Glutamatergic neuron (in vitro differentiated cells): ENCODE measurements around the gene TPI1. TPM values are rescaled to one million over a fixed set of nuclear protein-coding genes. Genes with fewer than 3 reads are reported as not detected.

Experiments
- DNase-seq: peaks from one replicate; pipeline ENCODE4 v3.0.0; 2022
- H3K27ac Mint-ChIP-seq: one replicate; pipeline ENCODE4 v1.8.0; 2020; ENCODE audit warnings: mild to moderate bottlenecking, mixed read lengths, inconsistent platforms; ENCODE audit not compliant: unreplicated experiment
- H3K27me3 Mint-ChIP-seq: one replicate; pipeline ENCODE4 v1.8.0; 2020; ENCODE audit warnings: mild to moderate bottlenecking, moderate library complexity, mixed read lengths, inconsistent platforms; ENCODE audit not compliant: unreplicated experiment
- H3K36me3 Mint-ChIP-seq: one replicate; pipeline ENCODE4 v1.8.0; 2020; ENCODE audit warnings: mild to moderate bottlenecking, mixed read lengths, inconsistent platforms; ENCODE audit not compliant: unreplicated experiment
- H3K4me1 Mint-ChIP-seq: one replicate; pipeline ENCODE4 v1.8.0; 2020; ENCODE audit warnings: mild to moderate bottlenecking, low read depth, mixed read lengths, inconsistent platforms; ENCODE audit not compliant: unreplicated experiment
- H3K4me3 Mint-ChIP-seq: one replicate; pipeline ENCODE4 v1.8.0; 2020; ENCODE audit warnings: mild to moderate bottlenecking, mixed read lengths, inconsistent platforms; ENCODE audit not compliant: unreplicated experiment
- H3K9me3 Mint-ChIP-seq: one replicate; pipeline ENCODE4 v1.8.0; 2020; ENCODE audit warnings: mild to moderate bottlenecking, moderate library complexity, mixed read lengths, inconsistent platforms; ENCODE audit not compliant: unreplicated experiment
- total RNA-seq: library from RNA; stranded (reverse); fragmentation: NEBNext Ultra II Directional; extraction: Animal tissue kit (Norgen Biotek cat#: 25700); gene quantifications from one replicate; pipeline ENCODE4 v1.2.1, GENCODE V29; 2021; ENCODE audit not compliant: unreplicated experiment
- TF ChIP-seq, protein P1 (sequence below): fragments of 200-600 bp; sonication (generic); IDR thresholded peaks from one replicate; pipeline ENCODE4 v1.5.0; 2021; ENCODE audit not compliant: partially characterized antibody, unreplicated experiment

TPI1 gene
- total RNA-seq, 1 donor from 2014 or later: 663 TPM

DNA sequence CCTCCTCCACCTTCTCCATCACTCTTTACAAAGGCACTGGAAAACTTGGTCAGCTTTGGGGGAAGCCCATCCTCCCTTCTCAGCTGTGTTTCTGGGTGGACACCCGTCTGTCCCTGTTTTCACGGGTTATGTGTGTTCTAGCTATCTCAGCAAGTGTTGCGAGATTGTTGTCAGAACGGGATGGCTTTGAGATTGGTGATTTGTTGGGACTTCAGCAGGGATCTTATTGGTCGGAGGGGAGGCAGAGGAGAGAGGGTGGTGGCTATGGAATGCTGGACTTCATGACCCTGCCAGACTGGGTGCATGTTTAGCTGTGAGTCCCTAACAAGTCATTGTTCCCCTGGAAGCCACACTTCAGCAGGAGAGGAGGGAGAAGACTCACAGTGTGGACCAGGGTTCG is 13.3 kb upstream of the TPI1 start:
- peak overlapping the region; percentile 98 for H3K27ac Mint-ChIP-seq
- TF ChIP-seq, protein P1, sequence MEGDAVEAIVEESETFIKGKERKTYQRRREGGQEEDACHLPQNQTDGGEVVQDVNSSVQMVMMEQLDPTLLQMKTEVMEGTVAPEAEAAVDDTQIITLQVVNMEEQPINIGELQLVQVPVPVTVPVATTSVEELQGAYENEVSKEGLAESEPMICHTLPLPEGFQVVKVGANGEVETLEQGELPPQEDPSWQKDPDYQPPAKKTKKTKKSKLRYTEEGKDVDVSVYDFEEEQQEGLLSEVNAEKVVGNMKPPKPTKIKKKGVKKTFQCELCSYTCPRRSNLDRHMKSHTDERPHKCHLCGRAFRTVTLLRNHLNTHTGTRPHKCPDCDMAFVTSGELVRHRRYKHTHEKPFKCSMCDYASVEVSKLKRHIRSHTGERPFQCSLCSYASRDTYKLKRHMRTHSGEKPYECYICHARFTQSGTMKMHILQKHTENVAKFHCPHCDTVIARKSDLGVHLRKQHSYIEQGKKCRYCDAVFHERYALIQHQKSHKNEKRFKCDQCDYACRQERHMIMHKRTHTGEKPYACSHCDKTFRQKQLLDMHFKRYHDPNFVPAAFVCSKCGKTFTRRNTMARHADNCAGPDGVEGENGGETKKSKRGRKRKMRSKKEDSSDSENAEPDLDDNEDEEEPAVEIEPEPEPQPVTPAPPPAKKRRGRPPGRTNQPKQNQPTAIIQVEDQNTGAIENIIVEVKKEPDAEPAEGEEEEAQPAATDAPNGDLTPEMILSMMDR: no peak
- no peak for DNase-seq
- peaks cover 13% of the 10 kb centered on the region for H3K9me3 Mint-ChIP-seq
- H3K27me3 Mint-ChIP-seq: peaks cover 7% of the 10 kb centered on the region
- H3K4me3 Mint-ChIP-seq: peak overlapping the region; percentile 98
- H3K4me1 Mint-ChIP-seq: peaks cover 13% of the 10 kb centered on the region
- H3K36me3 Mint-ChIP-seq: no peaks in the 10 kb centered on the region

DNA sequence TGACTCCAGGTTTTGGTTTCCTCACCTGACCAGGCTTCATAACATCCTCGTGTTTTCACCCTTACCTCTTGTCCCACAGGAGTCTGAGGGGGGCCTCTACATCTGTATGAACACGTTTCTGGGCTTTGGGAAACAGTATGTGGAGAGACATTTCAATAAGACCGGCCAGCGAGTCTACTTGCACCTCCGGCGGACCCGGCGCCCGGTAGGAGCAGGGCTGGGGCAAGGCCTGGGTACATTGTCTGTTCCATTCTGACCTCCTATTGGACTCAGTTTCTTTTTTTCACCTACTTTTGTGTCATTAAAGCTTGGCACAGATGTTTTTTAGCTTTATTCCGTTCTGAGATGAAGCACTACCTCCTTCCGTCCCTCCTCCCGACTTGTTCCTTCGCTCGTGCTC is 12.0 kb upstream of the TPI1 start:
- H3K9me3 Mint-ChIP-seq: peaks cover 13% of the 10 kb centered on the region
- H3K36me3 Mint-ChIP-seq: no peaks in the 10 kb centered on the region

GRCh38 chr12:6858799-6859198 is 8.5 kb upstream of the TPI1 start:
- Mint-ChIP-seq H3K27ac (no peak overlapping the region), H3K4me3 (no peak overlapping the region), H3K36me3 (peaks cover 4% of the 10 kb centered on the region), H3K9me3 (peaks cover 6% of the 10 kb centered on the region), H3K4me1 (peaks cover 4% of the 10 kb centered on the region), H3K27me3 (peaks cover 5% of the 10 kb centered on the region)
- DNase-seq: no peak
- TF ChIP-seq, protein P1: no peak

More for the DNA sequence above, 12.0 kb upstream of the TPI1 start:
- H3K27ac Mint-ChIP-seq: no peak overlapping the region
- no peak overlapping the region for H3K4me3 Mint-ChIP-seq
- DNase-seq: no peak
- H3K27me3 Mint-ChIP-seq: peaks cover 10% of the 10 kb centered on the region
- peaks cover 13% of the 10 kb centered on the region for H3K4me1 Mint-ChIP-seq
- TF ChIP-seq, protein P1: no peak

- no peak for DNase-seq
- peaks cover 8% of the 10 kb centered on the region for H3K9me3 Mint-ChIP-seq
- no peak overlapping the region for H3K4me3 Mint-ChIP-seq
- TF ChIP-seq, protein P1: no peak
- peaks cover 4% of the 10 kb centered on the region for H3K36me3 Mint-ChIP-seq
- peaks cover 5% of the 10 kb centered on the region for H3K27me3 Mint-ChIP-seq
- no peak overlapping the region for H3K27ac Mint-ChIP-seq
- H3K4me1 Mint-ChIP-seq: no peaks in the 10 kb centered on the region
These were observed 7.2 kb upstream of the TPI1 start for GRCh38 chr12:6860116-6860515.

GRCh38 chr12:6860942-6861341 is 6.4 kb upstream of the TPI1 start:
- H3K4me3 Mint-ChIP-seq: peak overlapping the region; percentile 26
- H3K36me3 Mint-ChIP-seq: peaks cover 4% of the 10 kb centered on the region
- H3K27me3 Mint-ChIP-seq: peaks cover 5% of the 10 kb centered on the region
- DNase-seq: no peak
- TF ChIP-seq, protein P1: no peak
- no peak overlapping the region for H3K27ac Mint-ChIP-seq
- H3K9me3 Mint-ChIP-seq: peaks cover 11% of the 10 kb centered on the region
- no peaks in the 10 kb centered on the region for H3K4me1 Mint-ChIP-seq
